Measurements from ENCODE around the gene FUT3.

The FUT3 gene

GRCh38 chr19:5811117-5811516 lies 40.1 kb downstream of the FUT3 start:
- H3K36me3 Mint-ChIP-seq (ENCODE audit: low read depth), result no peaks in the 10 kb centered on the region
- H3K9me3 Mint-ChIP-seq, result no peaks in the 10 kb centered on the region
- DNase-seq (no peak), ATAC-seq (no peak)
- no peak overlapping the region for H3K4me3 Mint-ChIP-seq
- H3K27me3 Mint-ChIP-seq, result peaks cover 8% of the 10 kb centered on the region
- no peak overlapping the region for H3K27ac Mint-ChIP-seq
- no peaks in the 10 kb centered on the region for H3K4me1 Mint-ChIP-seq

- no peaks in the 10 kb centered on the region for H3K9me3 Mint-ChIP-seq
- ATAC-seq (no peak), DNase-seq (no peak)
- peaks cover 9% of the 10 kb centered on the region for H3K27me3 Mint-ChIP-seq
- H3K27ac Mint-ChIP-seq, result no peak overlapping the region
- H3K4me3 Mint-ChIP-seq, result no peak overlapping the region
- no peaks in the 10 kb centered on the region for H3K36me3 Mint-ChIP-seq (ENCODE audit: low read depth)
- H3K4me1 Mint-ChIP-seq, result peaks cover 1% of the 10 kb centered on the region
Observed at GRCh38 chr19:5809469-5809868, 41.8 kb downstream of the FUT3 start.

- Mint-ChIP-seq H3K36me3 (ENCODE audit: low read depth) (no peaks in the 10 kb centered on the region), H3K27me3 (peaks cover 13% of the 10 kb centered on the region), H3K4me1 (peaks cover 6% of the 10 kb centered on the region), H3K4me3 (no peak overlapping the region), H3K9me3 (no peaks in the 10 kb centered on the region), H3K27ac (no peak overlapping the region)
- DNase-seq (no peak), ATAC-seq (no peak)
Observed at GRCh38 chr19:5809053-5809452, 42.2 kb downstream of the FUT3 start.

GRCh38 chr19:5808120-5808816 lies 43.0 kb downstream of the FUT3 start:
- ATAC-seq (no peak), DNase-seq (no peak)
- no peak overlapping the region for H3K4me3 Mint-ChIP-seq
- H3K27ac Mint-ChIP-seq, result no peak overlapping the region
- H3K36me3 Mint-ChIP-seq (ENCODE audit: low read depth), result no peaks in the 10 kb centered on the region
- H3K9me3 Mint-ChIP-seq, result no peaks in the 10 kb centered on the region
- H3K27me3 Mint-ChIP-seq, result peaks cover 15% of the 10 kb centered on the region
- H3K4me1 Mint-ChIP-seq, result peaks cover 12% of the 10 kb centered on the region

GRCh38 chr19:5806905-5807304 lies 44.3 kb downstream of the FUT3 start:
- Mint-ChIP-seq H3K9me3 (no peaks in the 10 kb centered on the region), H3K4me3 (no peak overlapping the region), H3K4me1 (peaks cover 20% of the 10 kb centered on the region), H3K27me3 (peaks cover 22% of the 10 kb centered on the region), H3K36me3 (ENCODE audit: low read depth) (no peaks in the 10 kb centered on the region), H3K27ac (no peak overlapping the region)
- ATAC-seq, result no peak
- no peak for DNase-seq

- peaks cover 27% of the 10 kb centered on the region for H3K27me3 Mint-ChIP-seq
- H3K36me3 Mint-ChIP-seq (ENCODE audit: low read depth), result no peaks in the 10 kb centered on the region
- H3K27ac Mint-ChIP-seq, result no peak overlapping the region
- no peaks in the 10 kb centered on the region for H3K9me3 Mint-ChIP-seq
- no peak for DNase-seq
- no peak for ATAC-seq
- H3K4me3 Mint-ChIP-seq, result no peak overlapping the region
- peaks cover 22% of the 10 kb centered on the region for H3K4me1 Mint-ChIP-seq
Observed at GRCh38 chr19:5806133-5806489, 45.1 kb downstream of the FUT3 start.

- ATAC-seq, result no peak
- no peaks in the 10 kb centered on the region for H3K9me3 Mint-ChIP-seq
- peaks cover 22% of the 10 kb centered on the region for H3K4me1 Mint-ChIP-seq
- H3K4me3 Mint-ChIP-seq, result peak overlapping the region; percentile 50
- peaks cover 32% of the 10 kb centered on the region for H3K27me3 Mint-ChIP-seq
- H3K27ac Mint-ChIP-seq, result no peak overlapping the region
- peak; percentile 73 for DNase-seq
- H3K36me3 Mint-ChIP-seq (ENCODE audit: low read depth), result no peaks in the 10 kb centered on the region
Observed at GRCh38 chr19:5805462-5806132, 45.7 kb downstream of the FUT3 start.

- DNase-seq (peak; percentile 47), ATAC-seq (no peak)
- Mint-ChIP-seq H3K4me3 (peak within 1 kb of the TSS; percentile 59), H3K4me1 (peaks cover 22% of the 10 kb centered on the region), H3K9me3 (no peaks in the 10 kb centered on the region), H3K36me3 (ENCODE audit: low read depth) (no peaks in the 10 kb centered on the region), H3K27ac (peak within 1 kb of the TSS; percentile 52), H3K27me3 (peaks cover 33% of the 10 kb centered on the region)
Observed at GRCh38 chr19:5804516-5805461, 46.5 kb downstream of the FUT3 start, which contains the start of gene NRTN. TSS of gene NRTN (plus strand) at chr19:5805067. CDS start at chr19:5824166, 19,099 bp downstream.

- peak; percentile 98 for DNase-seq
- Mint-ChIP-seq H3K4me3 (peak overlapping the region; percentile 59), H3K9me3 (no peaks in the 10 kb centered on the region), H3K27me3 (peaks cover 40% of the 10 kb centered on the region), H3K4me1 (peaks cover 22% of the 10 kb centered on the region), H3K36me3 (ENCODE audit: low read depth) (no peaks in the 10 kb centered on the region), H3K27ac (peak overlapping the region; percentile 52)
- peak; percentile 96 for ATAC-seq
Observed at GRCh38 chr19:5803752-5804515, 47.3 kb downstream of the FUT3 start.

GRCh38 chr19:5803441-5803751 lies 47.9 kb downstream of the FUT3 start:
- Mint-ChIP-seq H3K9me3 (no peaks in the 10 kb centered on the region), H3K4me1 (peaks cover 22% of the 10 kb centered on the region), H3K27ac (no peak overlapping the region), H3K36me3 (ENCODE audit: low read depth) (no peaks in the 10 kb centered on the region), H3K27me3 (peaks cover 44% of the 10 kb centered on the region), H3K4me3 (peak overlapping the region; percentile 40)
- ATAC-seq (no peak), DNase-seq (no peak)

- H3K4me3 Mint-ChIP-seq, result no peak overlapping the region
- H3K27ac Mint-ChIP-seq, result no peak overlapping the region
- H3K27me3 Mint-ChIP-seq, result peaks cover 44% of the 10 kb centered on the region
- H3K9me3 Mint-ChIP-seq, result no peaks in the 10 kb centered on the region
- H3K36me3 Mint-ChIP-seq (ENCODE audit: low read depth), result no peaks in the 10 kb centered on the region
- ATAC-seq (no peak), DNase-seq (peak; percentile 52)
- H3K4me1 Mint-ChIP-seq, result peaks cover 22% of the 10 kb centered on the region
Observed at GRCh38 chr19:5801796-5802619, 49.2 kb downstream of the FUT3 start.

GRCh38 chr19:5800361-5801270 lies 50.6 kb downstream of the FUT3 start:
- no peak for DNase-seq
- Mint-ChIP-seq H3K27me3 (peaks cover 40% of the 10 kb centered on the region), H3K36me3 (ENCODE audit: low read depth) (no peaks in the 10 kb centered on the region), H3K4me1 (peaks cover 22% of the 10 kb centered on the region), H3K9me3 (no peaks in the 10 kb centered on the region), H3K27ac (no peak overlapping the region), H3K4me3 (no peak overlapping the region)
- ATAC-seq, result no peak
